ENCODE measurements around the gene NR4A3. TPM values are rescaled to one million over a fixed set of nuclear protein-coding genes. Genes with fewer than 3 reads are reported as not detected.
A peak's percentile ranks its signal among the peaks of the same experiment; 100 is the strongest.

NR4A3 gene
- total and polyA plus RNA-seq, 10 donors: 0.32 to 6.7 (median 2.2) TPM

GRCh38 chr9:99828417-99829176 lies 6.9 kb downstream of the NR4A3 start:
- Histone ChIP-seq H3K27me3 (replicated peaks in 1 of 7) (peaks cover 7 to 80% (median 59%) of the 10 kb centered on the region in 7 donors), H3K4me3 (peak overlapping the region in 2 of 8 donors; percentile 10 to 47), H3K36me3 (no peaks in the 10 kb centered on the region), H3K27ac (no peak overlapping the region), H3K4me1 (peaks cover 23 to 42% (median 26%) of the 10 kb centered on the region in 6 donors), H3K9me3 (no peaks in the 10 kb centered on the region)
- DNase-seq: no peak
- peak in 1 of 3 donors; percentile 42 for TF ChIP-seq POLR2AphosphoS5 (IDR thresholded peaks at IDR 0.05)
- TF ChIP-seq POLR2A (IDR thresholded peaks at IDR 0.05): no peak
- TF ChIP-seq CTCF (IDR thresholded peaks at IDR 0.05 in 8 of 11, conservative IDR thresholded peaks at IDR 0.05 in 3 of 11): no peak
- intact Hi-C loops (cut with DNase I; ENCODE audit: low total_unique reads): no loop called here
- WGBS, 5 donors: 14 to 34% (median 21%) methylated on average over 20 to 78 of the region's 78 CpGs

DNA sequence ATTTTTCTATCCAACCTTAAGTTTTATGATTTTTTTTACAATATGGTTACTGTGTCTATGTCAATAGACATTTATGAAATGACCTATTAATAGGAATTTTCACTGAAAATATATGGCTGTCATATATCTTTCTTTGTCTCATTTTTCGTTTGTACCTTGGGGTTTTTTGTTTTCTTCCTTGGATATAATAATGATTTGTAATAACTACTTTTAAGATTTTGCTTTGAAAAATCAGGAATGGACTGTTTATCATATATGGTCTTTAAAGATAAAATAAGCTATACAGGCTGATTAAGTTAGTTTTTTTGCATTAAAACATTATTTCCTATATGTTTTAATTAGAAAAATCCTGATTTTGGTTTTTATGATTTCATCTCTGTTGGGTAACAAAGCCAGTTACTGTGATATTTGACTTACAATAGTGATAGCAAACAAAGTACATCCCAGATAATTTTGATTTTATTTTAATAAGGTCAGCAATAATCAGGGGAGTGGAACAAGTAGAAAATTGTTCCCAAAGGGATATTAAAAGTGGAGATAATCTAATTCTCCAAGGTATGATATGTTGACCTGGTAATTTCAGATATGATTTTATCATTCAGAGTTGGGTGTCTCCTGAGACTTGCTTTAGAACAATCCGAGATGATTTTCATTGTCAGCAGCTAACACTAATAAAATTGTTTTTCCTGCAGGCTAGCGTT lies 10.3 kb downstream of the NR4A3 start:
- TF ChIP-seq POLR2A (IDR thresholded peaks at IDR 0.05): no peak
- no peak for TF ChIP-seq CTCF (IDR thresholded peaks at IDR 0.05 in 8 of 11, conservative IDR thresholded peaks at IDR 0.05 in 3 of 11)
- no peak for TF ChIP-seq POLR2AphosphoS5 (IDR thresholded peaks at IDR 0.05)
- H3K36me3 ChIP-seq: no peaks in the 10 kb centered on the region
- H3K4me3 ChIP-seq: no peak overlapping the region
- H3K4me1 ChIP-seq: peaks cover 0 to 14% (median 0%) of the 10 kb centered on the region in 6 donors
- intact Hi-C loops (cut with DNase I; ENCODE audit: low total_unique reads): loop anchor here (10.0 kb wide), 1 partner anchor 63 kb away; no protein-coding TSS in a partner anchor
- H3K27ac ChIP-seq: no peak overlapping the region
- H3K9me3 ChIP-seq: no peaks in the 10 kb centered on the region
- DNase-seq: no peak
- 84 to 90% (median 84%) methylated on average over 3 of the region's 3 CpGs for WGBS, 5 donors
- peaks cover 0 to 46% (median 25%) of the 10 kb centered on the region in 7 donors for H3K27me3 ChIP-seq (replicated peaks in 1 of 7)

GRCh38 chr9:99832558-99832864 lies 10.8 kb downstream of the NR4A3 start:
- intact Hi-C loops (cut with DNase I; ENCODE audit: low total_unique reads): loop anchor here (10.0 kb wide), 1 partner anchor 62 kb away; no protein-coding TSS in a partner anchor
- Histone ChIP-seq H3K27ac (no peak overlapping the region), H3K4me3 (no peak overlapping the region), H3K9me3 (no peaks in the 10 kb centered on the region), H3K36me3 (no peaks in the 10 kb centered on the region), H3K4me1 (peaks cover 0 to 14% (median 0%) of the 10 kb centered on the region in 6 donors), H3K27me3 (replicated peaks in 1 of 7) (peaks cover 0 to 42% (median 20%) of the 10 kb centered on the region in 7 donors)
- TF ChIP-seq CTCF (IDR thresholded peaks at IDR 0.05 in 8 of 11, conservative IDR thresholded peaks at IDR 0.05 in 3 of 11) (no peak), POLR2AphosphoS5 (IDR thresholded peaks at IDR 0.05) (no peak), POLR2A (IDR thresholded peaks at IDR 0.05) (no peak)
- DNase-seq: no peak
- 94 to 98% (median 97%) methylated on average over 7 of the region's 7 CpGs for WGBS, 5 donors

DNA sequence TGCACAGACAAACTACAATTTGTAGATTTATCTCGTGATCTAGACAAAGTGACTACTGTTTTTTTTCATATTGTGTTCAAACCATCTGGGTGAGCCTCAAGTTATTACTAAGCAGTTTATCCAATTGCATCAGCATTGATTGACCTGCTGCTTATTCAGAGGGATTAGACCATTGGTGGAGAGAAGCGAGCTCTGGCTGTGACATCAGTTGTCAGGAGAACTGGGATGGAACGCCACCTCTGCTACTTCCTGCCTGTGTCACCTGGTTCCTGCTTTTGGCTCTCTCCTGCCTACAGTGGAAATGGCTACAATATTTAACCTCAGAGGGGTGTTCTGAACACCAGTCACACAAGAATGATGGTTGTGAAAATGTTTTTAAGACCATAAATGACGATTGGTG lies 12.1 kb downstream of the NR4A3 start:
- H3K27me3 ChIP-seq (replicated peaks in 1 of 7): peaks cover 0 to 29% (median 8%) of the 10 kb centered on the region in 7 donors
- TF ChIP-seq POLR2A (IDR thresholded peaks at IDR 0.05) (no peak), CTCF (IDR thresholded peaks at IDR 0.05 in 8 of 11, conservative IDR thresholded peaks at IDR 0.05 in 3 of 11) (no peak), POLR2AphosphoS5 (IDR thresholded peaks at IDR 0.05) (no peak)
- H3K36me3 ChIP-seq: no peaks in the 10 kb centered on the region
- intact Hi-C loops (cut with DNase I; ENCODE audit: low total_unique reads): loop anchor here (10.0 kb wide), 1 partner anchor 61 kb away; no protein-coding TSS in a partner anchor
- no peaks in the 10 kb centered on the region for H3K9me3 ChIP-seq
- DNase-seq: no peak
- H3K4me1 ChIP-seq: peaks cover 0 to 2% (median 0%) of the 10 kb centered on the region in 6 donors
- no peak overlapping the region for H3K27ac ChIP-seq
- 51 to 74% (median 69%) methylated on average over 4 of the region's 4 CpGs for WGBS, 5 donors
- no peak overlapping the region for H3K4me3 ChIP-seq
